Neural cell (in vitro differentiated cells): ENCODE data around the gene CLEC14A. TPM values are rescaled to one million over a fixed set of nuclear protein-coding genes. Genes with fewer than 3 reads are reported as not detected.

Source experiments
- H2AFZ ChIP-seq: fragments of 200-600, 300-800 bp; sonication (generic), shearing (Covaris generic); 2 replicates; pipeline ENCODE4 v1.6.0; 2014; ENCODE audit warnings: low read depth, mild to moderate bottlenecking, antibody characterized with exemption, low read length, moderate library complexity
- H3F3A ChIP-seq: fragments of 200-600 bp; shearing (Covaris generic); 2 replicates; pipeline ENCODE4 v1.6.1; 2016; ENCODE audit warnings: mild to moderate bottlenecking, moderate library complexity, mixed read lengths, antibody characterized with exemption, low read length; ENCODE audit not compliant: insufficient read depth, poor library complexity, severe bottlenecking
- H3K27ac ChIP-seq: fragments of 200-600, 300-800 bp; sonication (generic), shearing (Covaris generic); 2 replicates; pipeline ENCODE4 v1.5.1; 2014; ENCODE audit warnings: mild to moderate bottlenecking, low read length, moderate library complexity
- H3K27me3 ChIP-seq: fragments of 300-800, 200-600 bp; sonication (generic), shearing (Covaris generic); 2 replicates; pipeline ENCODE4 v1.6.0; 2014; ENCODE audit warnings: mild to moderate bottlenecking, low read depth, low read length, moderate library complexity; ENCODE audit not compliant: insufficient read depth
- H3K36me3 ChIP-seq: fragments of 300-800, 200-600 bp; sonication (generic), shearing (Covaris generic); 2 replicates; pipeline ENCODE4 v1.5.1; 2014; ENCODE audit warnings: mild to moderate bottlenecking, antibody characterized with exemption, low read length, moderate library complexity; ENCODE audit not compliant: insufficient read depth
- H3K4me2 ChIP-seq: fragments of 300-800, 200-600 bp; sonication (generic), shearing (Covaris generic); 2 replicates; pipeline ENCODE4 v1.6.0; 2014; ENCODE audit warnings: mild to moderate bottlenecking, low read length
- H3K4me3 ChIP-seq: fragments of 300-800, 200-600 bp; sonication (generic), shearing (Covaris generic); 2 replicates; pipeline ENCODE4 v1.5.1; 2014; ENCODE audit warnings: mild to moderate bottlenecking, low read length, moderate library complexity
- H3K79me2 ChIP-seq: fragments of 200-600 bp; shearing (Covaris generic); replicated peaks from 2 replicates; pipeline ENCODE4 v1.6.0; 2014; ENCODE audit warnings: mild to moderate bottlenecking, low read length, moderate library complexity; ENCODE audit not compliant: insufficient read depth
- H3K9ac ChIP-seq: fragments of 300-800, 200-600 bp; sonication (generic), shearing (Covaris generic); 2 replicates; pipeline ENCODE4 v1.6.1; 2016; ENCODE audit warnings: mild to moderate bottlenecking, low read length, mixed read lengths
- H3K9me2 ChIP-seq: fragments of 200-600 bp; shearing (Covaris generic); 2 replicates; pipeline ENCODE4 v1.6.1; 2016; ENCODE audit warnings: mild to moderate bottlenecking, low read length, mixed read lengths; ENCODE audit not compliant: insufficient read depth
- H3K9me3 ChIP-seq: fragments of 200-600, 300-800 bp; sonication (generic), shearing (Covaris generic); 2 replicates; pipeline ENCODE4 v1.6.1; 2016; ENCODE audit warnings: mild to moderate bottlenecking, mixed run types, low read length, moderate library complexity, mixed read lengths
- H4K20me1 ChIP-seq: fragments of 200-600 bp; shearing (Covaris generic); 2 replicates; pipeline ENCODE4 v1.6.1; 2016; ENCODE audit warnings: mild to moderate bottlenecking, mixed run types; ENCODE audit not compliant: insufficient read depth
- EP300 ChIP-seq: fragments of 450-650 bp; conservative IDR thresholded peaks from 2 replicates; pipeline ENCODE4 v1.6.1; 2014; ENCODE audit warnings: antibody characterized with exemption, mild to moderate bottlenecking, moderate library complexity; ENCODE audit not compliant: poor library complexity, severe bottlenecking
- EZH2 ChIP-seq: fragments of 200-600, 300-800 bp; shearing (Covaris generic), sonication (generic); IDR thresholded peaks from 2 replicates; pipeline ENCODE4 v1.6.1; 2014; ENCODE audit warnings: antibody characterized with exemption, low read length, borderline replicate concordance, mild to moderate bottlenecking; ENCODE audit not compliant: insufficient read depth, poor library complexity, severe bottlenecking
- MXI1 ChIP-seq: fragments of 450-650 bp; conservative IDR thresholded peaks from 2 replicates; pipeline ENCODE4 v1.6.1; 2014; ENCODE audit warnings: antibody characterized with exemption, mild to moderate bottlenecking; ENCODE audit not compliant: poor library complexity, severe bottlenecking
- POLR2AphosphoS5 ChIP-seq: IDR thresholded peaks from 2 replicates; pipeline ENCODE4 v1.6.1; 2012
- RAD21 ChIP-seq: fragments of 450-650 bp; conservative IDR thresholded peaks from 2 replicates; pipeline ENCODE4 v1.6.1; 2014; ENCODE audit warnings: antibody characterized with exemption, mild to moderate bottlenecking, moderate library complexity
- SMC3 ChIP-seq: fragments of 450-650 bp; conservative IDR thresholded peaks from 2 replicates; pipeline ENCODE4 v1.6.1; 2014; ENCODE audit warnings: antibody characterized with exemption, mild to moderate bottlenecking, moderate library complexity; ENCODE audit not compliant: poor library complexity
- TAF1 ChIP-seq: IDR thresholded peaks from 2 replicates; pipeline ENCODE4 v1.6.1; 2012; ENCODE audit warnings: low read depth
- polyA plus RNA-seq: library from polyadenylated mRNA; depleted of rRNA; stranded (reverse); fragments of >200 nt; gene quantifications from 2 replicates; pipeline ENCODE4 v1.2.3, GENCODE V29; 2014
- TF ChIP-seq, protein P1 (sequence below): fragments of 450-650 bp; IDR thresholded peaks from 2 replicates; pipeline ENCODE4 v1.5.1; 2014; ENCODE audit warnings: antibody characterized with exemption, mild to moderate bottlenecking, moderate library complexity; ENCODE audit not compliant: poor library complexity, severe bottlenecking
- TF ChIP-seq, protein P2 (sequence below): IDR thresholded peaks from 2 replicates; pipeline ENCODE4 v1.6.1; 2012; ENCODE audit warnings: borderline replicate concordance

The CLEC14A gene
- polyA plus RNA-seq, 1 donor from 2014 or later: 0.12 TPM

- TF ChIP-seq, protein P1, sequence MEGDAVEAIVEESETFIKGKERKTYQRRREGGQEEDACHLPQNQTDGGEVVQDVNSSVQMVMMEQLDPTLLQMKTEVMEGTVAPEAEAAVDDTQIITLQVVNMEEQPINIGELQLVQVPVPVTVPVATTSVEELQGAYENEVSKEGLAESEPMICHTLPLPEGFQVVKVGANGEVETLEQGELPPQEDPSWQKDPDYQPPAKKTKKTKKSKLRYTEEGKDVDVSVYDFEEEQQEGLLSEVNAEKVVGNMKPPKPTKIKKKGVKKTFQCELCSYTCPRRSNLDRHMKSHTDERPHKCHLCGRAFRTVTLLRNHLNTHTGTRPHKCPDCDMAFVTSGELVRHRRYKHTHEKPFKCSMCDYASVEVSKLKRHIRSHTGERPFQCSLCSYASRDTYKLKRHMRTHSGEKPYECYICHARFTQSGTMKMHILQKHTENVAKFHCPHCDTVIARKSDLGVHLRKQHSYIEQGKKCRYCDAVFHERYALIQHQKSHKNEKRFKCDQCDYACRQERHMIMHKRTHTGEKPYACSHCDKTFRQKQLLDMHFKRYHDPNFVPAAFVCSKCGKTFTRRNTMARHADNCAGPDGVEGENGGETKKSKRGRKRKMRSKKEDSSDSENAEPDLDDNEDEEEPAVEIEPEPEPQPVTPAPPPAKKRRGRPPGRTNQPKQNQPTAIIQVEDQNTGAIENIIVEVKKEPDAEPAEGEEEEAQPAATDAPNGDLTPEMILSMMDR: no peak
- TF ChIP-seq MXI1 (no peak), EZH2 (no peak), SMC3 (no peak), RAD21 (no peak), EP300 (no peak), POLR2AphosphoS5 (no peak), TAF1 (no peak)
- TF ChIP-seq, protein P2, sequence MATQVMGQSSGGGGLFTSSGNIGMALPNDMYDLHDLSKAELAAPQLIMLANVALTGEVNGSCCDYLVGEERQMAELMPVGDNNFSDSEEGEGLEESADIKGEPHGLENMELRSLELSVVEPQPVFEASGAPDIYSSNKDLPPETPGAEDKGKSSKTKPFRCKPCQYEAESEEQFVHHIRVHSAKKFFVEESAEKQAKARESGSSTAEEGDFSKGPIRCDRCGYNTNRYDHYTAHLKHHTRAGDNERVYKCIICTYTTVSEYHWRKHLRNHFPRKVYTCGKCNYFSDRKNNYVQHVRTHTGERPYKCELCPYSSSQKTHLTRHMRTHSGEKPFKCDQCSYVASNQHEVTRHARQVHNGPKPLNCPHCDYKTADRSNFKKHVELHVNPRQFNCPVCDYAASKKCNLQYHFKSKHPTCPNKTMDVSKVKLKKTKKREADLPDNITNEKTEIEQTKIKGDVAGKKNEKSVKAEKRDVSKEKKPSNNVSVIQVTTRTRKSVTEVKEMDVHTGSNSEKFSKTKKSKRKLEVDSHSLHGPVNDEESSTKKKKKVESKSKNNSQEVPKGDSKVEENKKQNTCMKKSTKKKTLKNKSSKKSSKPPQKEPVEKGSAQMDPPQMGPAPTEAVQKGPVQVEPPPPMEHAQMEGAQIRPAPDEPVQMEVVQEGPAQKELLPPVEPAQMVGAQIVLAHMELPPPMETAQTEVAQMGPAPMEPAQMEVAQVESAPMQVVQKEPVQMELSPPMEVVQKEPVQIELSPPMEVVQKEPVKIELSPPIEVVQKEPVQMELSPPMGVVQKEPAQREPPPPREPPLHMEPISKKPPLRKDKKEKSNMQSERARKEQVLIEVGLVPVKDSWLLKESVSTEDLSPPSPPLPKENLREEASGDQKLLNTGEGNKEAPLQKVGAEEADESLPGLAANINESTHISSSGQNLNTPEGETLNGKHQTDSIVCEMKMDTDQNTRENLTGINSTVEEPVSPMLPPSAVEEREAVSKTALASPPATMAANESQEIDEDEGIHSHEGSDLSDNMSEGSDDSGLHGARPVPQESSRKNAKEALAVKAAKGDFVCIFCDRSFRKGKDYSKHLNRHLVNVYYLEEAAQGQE: no peak
- Histone ChIP-seq H3K27ac (no peak overlapping the region), H3K36me3 (no peaks in the 10 kb centered on the region), H3K9me2 (no peaks in the 10 kb centered on the region), H3K4me2 (no peak overlapping the region), H3K9me3 (no peaks in the 10 kb centered on the region), H3F3A (no peaks in the 10 kb centered on the region), H3K27me3 (no peaks in the 10 kb centered on the region), H4K20me1 (no peaks in the 10 kb centered on the region), H3K9ac (no peak overlapping the region), H2AFZ (no peak overlapping the region), H3K4me3 (no peak overlapping the region), H3K79me2 (no peaks in the 10 kb centered on the region)
Observed at GRCh38 chr14:38282936-38283335, 27.0 kb upstream of the CLEC14A start.

DNA sequence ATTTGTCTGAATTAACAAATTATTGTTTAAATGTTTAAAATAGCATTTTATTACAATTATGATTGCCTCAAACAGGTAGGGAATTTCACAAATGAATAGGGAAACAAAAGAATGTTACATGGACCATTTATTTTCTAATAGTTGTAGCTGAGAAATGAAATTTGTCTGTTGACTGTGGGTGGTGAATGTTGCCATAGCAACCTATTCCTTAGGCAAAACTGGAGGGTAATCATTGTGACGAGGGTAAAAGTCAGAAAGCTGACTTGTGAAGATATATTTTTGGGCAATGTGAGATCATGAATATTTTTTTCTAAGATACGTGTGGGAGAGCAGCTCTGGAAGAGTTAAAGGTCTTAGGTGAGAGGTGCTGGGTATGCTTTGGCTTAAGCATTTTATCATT is 24.2 kb upstream of the CLEC14A start:
- Histone ChIP-seq H3K4me2 (peak overlapping the region; percentile 10), H3K9me3 (no peaks in the 10 kb centered on the region), H3K9me2 (no peaks in the 10 kb centered on the region), H2AFZ (no peak overlapping the region), H3F3A (no peaks in the 10 kb centered on the region), H3K4me3 (peak overlapping the region; percentile 30), H3K27ac (no peak overlapping the region), H4K20me1 (no peaks in the 10 kb centered on the region), H3K36me3 (no peaks in the 10 kb centered on the region), H3K9ac (no peak overlapping the region), H3K27me3 (no peaks in the 10 kb centered on the region), H3K79me2 (no peaks in the 10 kb centered on the region)
- TF ChIP-seq, protein P1: no peak
- TF ChIP-seq EP300: peak; percentile 23
